ENCODE measurements around the gene WNT7A.

Gene WNT7A

GRCh38 chr3:13885704-13886010 lies 5.8 kb upstream of the WNT7A start:
- no peak overlapping the region for H3K9ac ChIP-seq (ENCODE audit: low read depth, low read length, poor library complexity, severe bottlenecking)
- no peaks in the 10 kb centered on the region for H3K79me2 ChIP-seq (ENCODE audit: insufficient read depth, low read length)
- H3K4me2 ChIP-seq (ENCODE audit: low read depth, low read length, poor library complexity, severe bottlenecking): no peak overlapping the region
- no peaks in the 10 kb centered on the region for H3K4me1 ChIP-seq (ENCODE audit: insufficient read depth, low read length, poor library complexity, severe bottlenecking)
- H3K9me3 ChIP-seq (ENCODE audit: insufficient read depth, low read depth, low read length): no peaks in the 10 kb centered on the region
- no peaks in the 10 kb centered on the region for H3F3A ChIP-seq (ENCODE audit: low read depth)
- no peak overlapping the region for H3K4me3 ChIP-seq (ENCODE audit: low read length, poor library complexity, severe bottlenecking)
- no peak overlapping the region for H2AFZ ChIP-seq (ENCODE audit: low read length)
- H4K20me1 ChIP-seq (ENCODE audit: insufficient read depth, low read length, poor library complexity, severe bottlenecking): no peaks in the 10 kb centered on the region
- H3K9me2 ChIP-seq (replicated peaks; ENCODE audit: low read depth, low read length): no peaks in the 10 kb centered on the region
- no peaks in the 10 kb centered on the region for H3K36me3 ChIP-seq (ENCODE audit: insufficient read depth, low read length)
- TF ChIP-seq CTCF (conservative IDR thresholded peaks at IDR 0.05; ENCODE audit: low read length) (no peak), EZH2phosphoT487 (IDR thresholded peaks at IDR 0.05; ENCODE audit: borderline replicate concordance) (no peak)
- no peaks in the 10 kb centered on the region for H3K27me3 ChIP-seq (ENCODE audit: insufficient read depth, low read length, poor library complexity, severe bottlenecking)

- H3K4me2 ChIP-seq (ENCODE audit: low read depth, low read length, poor library complexity, severe bottlenecking): no peak overlapping the region
- H3K36me3 ChIP-seq (ENCODE audit: insufficient read depth, low read length): no peaks in the 10 kb centered on the region
- no peaks in the 10 kb centered on the region for H3K9me2 ChIP-seq (replicated peaks; ENCODE audit: low read depth, low read length)
- H3F3A ChIP-seq (ENCODE audit: low read depth): no peaks in the 10 kb centered on the region
- no peaks in the 10 kb centered on the region for H3K79me2 ChIP-seq (ENCODE audit: insufficient read depth, low read length)
- no peaks in the 10 kb centered on the region for H3K4me1 ChIP-seq (ENCODE audit: insufficient read depth, low read length, poor library complexity, severe bottlenecking)
- no peaks in the 10 kb centered on the region for H3K9me3 ChIP-seq (ENCODE audit: insufficient read depth, low read depth, low read length)
- peak; percentile 98 for TF ChIP-seq CTCF (conservative IDR thresholded peaks at IDR 0.05; ENCODE audit: low read length)
- TF ChIP-seq EZH2phosphoT487 (IDR thresholded peaks at IDR 0.05; ENCODE audit: borderline replicate concordance): no peak
- no peaks in the 10 kb centered on the region for H3K27me3 ChIP-seq (ENCODE audit: insufficient read depth, low read length, poor library complexity, severe bottlenecking)
- H4K20me1 ChIP-seq (ENCODE audit: insufficient read depth, low read length, poor library complexity, severe bottlenecking): no peaks in the 10 kb centered on the region
- H3K4me3 ChIP-seq (ENCODE audit: low read length, poor library complexity, severe bottlenecking): no peak overlapping the region
- no peak overlapping the region for H3K9ac ChIP-seq (ENCODE audit: low read depth, low read length, poor library complexity, severe bottlenecking)
- H2AFZ ChIP-seq (ENCODE audit: low read length): no peak overlapping the region
These were observed 5.2 kb upstream of the WNT7A start for GRCh38 chr3:13884851-13885703.

GRCh38 chr3:13883681-13884080 lies 3.8 kb upstream of the WNT7A start:
- Histone ChIP-seq H3K9ac (ENCODE audit: low read depth, low read length, poor library complexity, severe bottlenecking) (no peak overlapping the region), H3K4me2 (ENCODE audit: low read depth, low read length, poor library complexity, severe bottlenecking) (no peak overlapping the region), H3K79me2 (ENCODE audit: insufficient read depth, low read length) (no peaks in the 10 kb centered on the region), H2AFZ (ENCODE audit: low read length) (no peak overlapping the region), H3K27me3 (ENCODE audit: insufficient read depth, low read length, poor library complexity, severe bottlenecking) (no peaks in the 10 kb centered on the region), H3F3A (ENCODE audit: low read depth) (no peaks in the 10 kb centered on the region), H3K36me3 (ENCODE audit: insufficient read depth, low read length) (no peaks in the 10 kb centered on the region), H3K4me1 (ENCODE audit: insufficient read depth, low read length, poor library complexity, severe bottlenecking) (no peaks in the 10 kb centered on the region), H3K4me3 (ENCODE audit: low read length, poor library complexity, severe bottlenecking) (no peak overlapping the region), H3K9me3 (ENCODE audit: insufficient read depth, low read depth, low read length) (no peaks in the 10 kb centered on the region), H4K20me1 (ENCODE audit: insufficient read depth, low read length, poor library complexity, severe bottlenecking) (no peaks in the 10 kb centered on the region), H3K9me2 (replicated peaks; ENCODE audit: low read depth, low read length) (no peaks in the 10 kb centered on the region)
- TF ChIP-seq EZH2phosphoT487 (IDR thresholded peaks at IDR 0.05; ENCODE audit: borderline replicate concordance) (no peak), CTCF (conservative IDR thresholded peaks at IDR 0.05; ENCODE audit: low read length) (no peak)
